ENCODE results near the gene BCL2L12. TPM values are rescaled to one million over a fixed set of nuclear protein-coding genes. Genes with fewer than 3 reads are reported as not detected.

Gene BCL2L12
- total and polyA plus RNA-seq, 2 donors (not counting 1 experiment from before 2014, with no cell fraction given) = 19.9 to 22.1 TPM

DNA sequence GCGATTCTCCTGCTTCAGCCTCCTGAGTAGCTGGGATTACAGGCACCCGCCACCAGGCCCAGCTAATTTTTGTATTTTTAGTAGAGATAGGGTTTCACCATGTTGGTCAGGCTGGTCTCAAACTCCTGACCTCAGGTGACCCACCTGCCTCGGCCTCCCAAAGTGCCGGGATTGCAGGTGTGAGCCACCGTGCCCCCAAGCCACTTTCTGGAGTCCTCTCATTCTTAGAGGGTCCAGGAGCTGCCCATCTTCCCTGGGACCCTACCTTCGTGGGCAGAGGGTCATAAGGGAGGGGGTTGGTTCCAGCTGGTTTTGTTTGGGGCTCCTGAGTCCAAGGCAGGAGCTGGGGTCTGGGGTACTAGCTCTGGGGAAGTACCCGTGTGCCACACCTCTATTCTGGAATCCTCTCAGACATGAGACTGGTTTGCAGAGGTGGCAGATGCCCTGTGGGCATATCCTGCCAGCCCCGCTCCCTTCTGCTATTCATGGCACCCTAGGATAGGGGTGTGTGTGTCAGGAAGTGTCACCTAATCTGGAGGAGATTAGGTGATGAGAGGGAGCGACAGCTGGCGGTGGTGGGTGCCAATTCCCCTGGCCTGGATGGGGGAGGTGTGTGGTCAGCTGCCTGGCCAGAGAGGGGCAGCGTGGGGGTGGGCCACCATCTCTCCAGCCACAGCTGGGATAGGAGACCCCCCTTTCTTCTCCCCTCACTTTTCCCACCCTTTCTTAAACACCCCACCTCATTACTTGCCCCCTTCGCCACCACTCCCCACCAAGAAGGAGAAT lies 13.4 kb downstream of the BCL2L12 start:
- CTCF ChIA-PET = interaction anchor here (0.6 to 3.9 kb wide), 15 partner anchors 11 to 1085 kb away, joined by 3 to 28 read pairs (median 4); partner anchors contain the start of genes ADM5, BCL2L12, FLT3LG and IRF3

More for the DNA sequence above, 13.4 kb downstream of the BCL2L12 start:
- DNase-seq = peak; percentile 38
- intact Hi-C loops (cut with micrococcal nuclease) = loop anchor here (1.0 to 10.0 kb wide), 3 partner anchors 205 to 564 kb away; partner anchors contain the start of genes C19orf73, FLT3LG, LIN7B and PPFIA3
- Histone ChIP-seq H3K27me3 (replicated peaks in 1 of 4; ENCODE audit: control extremely low read depth in 1 of 4, control insufficient read depth in 3 of 4, insufficient read depth in 4 of 4, low read length in 3 of 4) (no peaks in the 10 kb centered on the region), H3K4me2 (replicated peaks; ENCODE audit: low read depth, low read length, poor library complexity, severe bottlenecking) (peak overlapping the region; percentile 87), H3K4me3 (ENCODE audit: control extremely low read depth in 1 of 5, extremely low read depth in 1 of 5, insufficient read depth in 1 of 5, low read depth in 2 of 5, low read length in 4 of 5) (no peak overlapping the region), H3K4me1 (ENCODE audit: control insufficient read depth in 2 of 2, insufficient read depth in 2 of 2, low read length in 2 of 2) (peaks cover 32 to 56% of the 10 kb centered on the region in 2 donors), H3K9ac (ENCODE audit: low read length) (no peak overlapping the region), H2AFZ (ENCODE audit: insufficient read depth, low read depth, low read length, poor library complexity, severe bottlenecking) (no peak overlapping the region), H3K27ac (ENCODE audit: low read length in 2 of 2) (peak overlapping the region; percentile 93 to 98), H3K36me3 (replicated peaks in 1 of 2; ENCODE audit: control extremely low read depth in 1 of 2, control insufficient read depth in 1 of 2, extremely low read depth in 1 of 2, insufficient read depth in 2 of 2, low read length in 1 of 2) (peaks cover 0 to 33% of the 10 kb centered on the region in 2 experiments), H4K20me1 (ENCODE audit: control insufficient read depth, insufficient read depth, low read length, poor library complexity, severe bottlenecking) (peaks cover 64% of the 10 kb centered on the region), H3K9me3 (ENCODE audit: control extremely low read depth in 1 of 3, control insufficient read depth in 2 of 3, insufficient read depth in 1 of 3, low read length in 2 of 3) (peaks cover 0 to 5% (median 0%) of the 10 kb centered on the region in 3 donors), H3K79me2 (ENCODE audit: control insufficient read depth, insufficient read depth, low read length) (peaks cover 60% of the 10 kb centered on the region)
- Mint-ChIP-seq H3K27me3 (no peaks in the 10 kb centered on the region), H3K4me3 (peak overlapping the region; percentile 26), H3K27ac (peak overlapping the region; percentile 41), H3K9me3 (ENCODE audit: insufficient read depth) (no peaks in the 10 kb centered on the region), H3K4me1 (peaks cover 47% of the 10 kb centered on the region)
- TF ChIP-seq, protein P1, sequence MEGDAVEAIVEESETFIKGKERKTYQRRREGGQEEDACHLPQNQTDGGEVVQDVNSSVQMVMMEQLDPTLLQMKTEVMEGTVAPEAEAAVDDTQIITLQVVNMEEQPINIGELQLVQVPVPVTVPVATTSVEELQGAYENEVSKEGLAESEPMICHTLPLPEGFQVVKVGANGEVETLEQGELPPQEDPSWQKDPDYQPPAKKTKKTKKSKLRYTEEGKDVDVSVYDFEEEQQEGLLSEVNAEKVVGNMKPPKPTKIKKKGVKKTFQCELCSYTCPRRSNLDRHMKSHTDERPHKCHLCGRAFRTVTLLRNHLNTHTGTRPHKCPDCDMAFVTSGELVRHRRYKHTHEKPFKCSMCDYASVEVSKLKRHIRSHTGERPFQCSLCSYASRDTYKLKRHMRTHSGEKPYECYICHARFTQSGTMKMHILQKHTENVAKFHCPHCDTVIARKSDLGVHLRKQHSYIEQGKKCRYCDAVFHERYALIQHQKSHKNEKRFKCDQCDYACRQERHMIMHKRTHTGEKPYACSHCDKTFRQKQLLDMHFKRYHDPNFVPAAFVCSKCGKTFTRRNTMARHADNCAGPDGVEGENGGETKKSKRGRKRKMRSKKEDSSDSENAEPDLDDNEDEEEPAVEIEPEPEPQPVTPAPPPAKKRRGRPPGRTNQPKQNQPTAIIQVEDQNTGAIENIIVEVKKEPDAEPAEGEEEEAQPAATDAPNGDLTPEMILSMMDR (IDR thresholded peaks at IDR 0.05) = no peak
- no peak for TF ChIP-seq EZH2 (IDR thresholded peaks at IDR 0.05; ENCODE audit: borderline replicate concordance, insufficient read depth, low read depth, low read length, poor library complexity, severe bottlenecking)
- POLR2A ChIA-PET = interaction anchor here (0.6 to 6.7 kb wide), 6 partner anchors 38 to 258 kb away, joined by 3 to 53 read pairs (median 8); partner anchors contain the start of genes RRAS and SCAF1
- ATAC-seq (ENCODE audit: low read depth) = no peak
- WGBS (ENCODE audit: insufficient coverage) = 80% methylated on average over 7 of the region's 12 CpGs

All from B cell (primary cell).